AG09309 (cell line): ENCODE measurements around the gene ZC3H18.

Experiments used
- DNase-seq: peaks from one replicate; pipeline ENCODE4 v3.0.0-alpha.2; 2010; ENCODE audit warnings: low read depth
- H3K4me3 ChIP-seq: 2 replicates; pipeline ENCODE4 v1.5.1; 2011; ENCODE audit warnings: mild to moderate bottlenecking, low read depth, low read length, moderate library complexity; ENCODE audit not compliant: control insufficient read depth
- CTCF ChIP-seq: IDR thresholded peaks from 2 replicates; pipeline ENCODE4 v1.5.1; 2011; ENCODE audit warnings: mild to moderate bottlenecking, low read depth, low read length, inconsistent platforms; ENCODE audit not compliant: insufficient read depth, control insufficient read depth; ENCODE audit errors: missing control alignments

Gene ZC3H18

GRCh38 chr16:88549671-88550245 lies 20.4 kb upstream of the ZC3H18 start:
- DNase-seq: no peak
- TF ChIP-seq CTCF: no peak

DNA sequence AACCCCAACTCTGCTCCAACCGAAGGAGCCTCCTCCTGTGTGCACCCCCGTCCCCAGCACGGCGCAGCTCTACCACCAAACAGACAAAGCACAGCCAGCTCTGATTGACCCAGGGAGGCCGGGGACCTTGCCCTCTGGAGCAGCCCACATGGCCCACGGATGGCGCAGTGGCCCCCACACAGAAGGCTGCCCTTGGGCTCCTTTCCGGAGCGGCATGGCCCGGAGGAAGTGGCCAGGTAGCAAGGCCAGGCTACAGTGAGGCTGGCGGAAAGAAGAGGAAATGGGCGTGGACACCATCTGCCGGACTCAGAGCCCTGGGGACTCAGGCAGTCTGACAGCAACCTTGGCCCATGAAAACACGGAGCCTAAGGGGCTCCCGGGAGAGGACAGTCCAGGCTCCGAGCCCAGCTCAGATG lies 19.9 kb upstream of the ZC3H18 start:
- no peak for DNase-seq
- no peak for TF ChIP-seq CTCF
- H3K4me3 ChIP-seq: no peak overlapping the region

More at GRCh38 chr16:88549671-88550245, 20.4 kb upstream of the ZC3H18 start:
- no peak overlapping the region for H3K4me3 ChIP-seq

GRCh38 chr16:88552166-88552565 lies 18.0 kb upstream of the ZC3H18 start:
- H3K4me3 ChIP-seq: no peak overlapping the region
- DNase-seq: no peak
- no peak for TF ChIP-seq CTCF

- no peak for DNase-seq
- no peak overlapping the region for H3K4me3 ChIP-seq
- no peak for TF ChIP-seq CTCF
Measured at GRCh38 chr16:88552815-88553214, 17.4 kb upstream of the ZC3H18 start.

DNA sequence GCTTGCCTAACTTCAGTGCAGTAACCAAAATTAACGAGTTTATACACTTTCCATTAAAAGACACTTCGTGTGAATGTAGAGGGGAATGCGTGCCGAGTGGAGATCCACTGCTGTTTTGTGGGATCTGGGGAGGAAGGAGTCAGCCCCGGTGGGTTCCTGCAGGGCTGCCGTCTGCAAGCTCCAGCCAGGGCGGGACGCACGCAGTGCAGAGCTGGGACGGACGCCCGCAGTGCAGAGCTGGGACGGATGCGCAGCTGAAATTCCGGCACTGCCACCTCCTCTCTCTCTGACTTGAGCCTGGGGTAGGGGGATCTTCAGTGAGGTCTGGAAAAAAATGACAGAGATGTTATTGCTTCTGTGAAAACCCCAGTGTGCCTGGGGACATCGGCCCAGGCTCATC lies 16.5 kb upstream of the ZC3H18 start:
- no peak for TF ChIP-seq CTCF
- no peak for DNase-seq

DNA sequence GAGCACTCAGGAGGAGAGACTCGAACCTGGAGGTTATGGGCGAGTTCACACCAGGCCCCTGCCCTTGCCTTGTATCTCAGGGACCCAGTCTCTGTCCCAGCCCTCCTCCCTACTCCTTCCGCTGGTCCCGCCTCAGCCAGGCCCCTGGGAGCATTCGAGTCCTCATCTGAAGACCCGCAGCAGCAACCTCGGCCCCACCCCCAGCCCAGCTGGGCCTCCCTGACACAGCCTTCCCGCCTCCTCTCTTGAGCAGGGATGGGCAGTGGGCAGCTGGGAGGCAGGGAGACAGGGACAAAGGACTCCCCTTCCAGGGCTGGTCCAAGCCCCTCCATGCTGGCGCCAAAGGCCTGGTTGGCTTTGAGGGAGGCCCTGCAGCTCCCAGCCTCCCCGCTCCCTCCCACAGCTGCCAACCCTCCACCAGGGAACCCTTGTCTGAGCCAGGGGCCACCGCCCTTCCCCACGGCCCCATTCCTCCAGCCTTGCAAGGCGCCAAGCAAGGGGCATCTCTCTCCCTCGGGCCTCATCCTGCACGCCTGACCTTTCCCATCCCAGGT lies 15.4 kb upstream of the ZC3H18 start:
- no peak overlapping the region for H3K4me3 ChIP-seq
- TF ChIP-seq CTCF: no peak
- no peak for DNase-seq

More for the DNA sequence above, 16.5 kb upstream of the ZC3H18 start:
- no peak overlapping the region for H3K4me3 ChIP-seq

DNA sequence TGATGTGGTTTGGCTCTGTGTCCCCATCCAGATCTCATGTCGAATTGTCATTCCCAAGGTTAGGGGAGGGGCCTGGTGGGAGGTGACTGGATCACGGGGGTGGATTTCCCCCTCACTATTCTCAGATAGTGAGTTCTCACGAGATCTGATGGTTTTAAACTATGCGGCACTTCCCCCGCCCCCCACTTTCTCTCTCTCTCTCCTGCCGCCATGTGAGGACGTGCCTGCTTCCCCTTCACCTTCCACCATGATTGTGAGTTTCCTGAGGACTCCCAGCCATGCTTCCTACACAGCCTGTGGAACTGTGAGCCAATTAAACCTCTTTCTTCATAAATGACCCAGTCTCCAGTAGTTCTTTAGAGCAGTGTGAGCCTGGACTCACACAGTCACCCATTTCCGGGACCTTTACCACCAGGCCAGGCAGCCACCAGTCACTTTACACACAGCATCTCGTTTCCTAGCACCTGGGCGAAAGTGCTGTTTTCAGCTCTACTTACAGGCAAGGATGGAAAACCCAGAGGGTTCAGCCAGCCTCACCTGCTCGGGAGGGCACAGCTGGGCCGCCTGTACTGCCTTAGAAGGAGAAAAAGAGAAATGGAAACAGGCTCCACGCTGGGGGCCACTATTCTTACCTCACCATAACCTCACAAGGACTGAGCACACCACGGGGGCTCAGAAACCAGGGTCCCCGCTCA lies 13.8 kb upstream of the ZC3H18 start:
- H3K4me3 ChIP-seq: no peak overlapping the region

More for the DNA sequence above, 13.8 kb upstream of the ZC3H18 start:
- DNase-seq: no peak
- TF ChIP-seq CTCF: no peak
